Adrenal gland (tissue), 5 donors: Measurements from ENCODE around the gene ZNF200.

ENCODE experiments used
- POLR2A ChIP-seq, 2 donors: fragments of 450-650 bp; IDR thresholded peaks; one replicate each; pipeline ENCODE4 v1.6.1; 2017; ENCODE audit warnings: antibody characterized with exemption in 2 of 2, mild to moderate bottlenecking in 2 of 2, moderate library complexity in 1 of 2
- TF ChIP-seq, protein P1 (sequence below), 6 experiments: fragments of 450-650 bp in 4 of 6; fragments of 200-600 bp in 2 of 6; sonication (generic) in 1 of 6; IDR thresholded peaks; 1 replicate in 5 of 6; 2 replicates in 1 of 6; pipeline versions ENCODE4 v1.5.1 to v1.8.0; 2016 to 2021; ENCODE audit warnings: antibody characterized with exemption in 6 of 6, mild to moderate bottlenecking in 2 of 6, moderate library complexity in 1 of 6
- donor health status: DM: no; HTN: no; CAD: no.

DNA sequence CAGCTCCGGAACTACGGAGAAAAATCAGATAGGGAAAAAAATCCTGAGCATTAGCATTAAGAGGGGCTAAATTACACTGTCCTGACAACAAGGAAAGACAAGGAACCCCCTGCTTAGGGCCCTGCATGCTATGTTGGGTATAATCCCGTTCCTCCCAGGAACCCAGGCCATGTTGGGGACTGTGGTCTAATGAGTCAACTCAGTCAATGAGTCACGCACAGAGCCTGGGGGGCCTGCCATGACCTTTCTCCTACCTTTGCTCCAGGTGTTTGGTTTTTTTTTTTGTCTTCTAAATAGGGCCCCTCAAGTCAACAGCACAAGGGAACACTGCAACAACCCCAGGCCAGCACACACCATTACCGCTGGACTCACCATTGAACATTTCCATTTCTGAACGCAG is 8.9 kb upstream of the ZNF200 start:
- TF ChIP-seq, protein P1, sequence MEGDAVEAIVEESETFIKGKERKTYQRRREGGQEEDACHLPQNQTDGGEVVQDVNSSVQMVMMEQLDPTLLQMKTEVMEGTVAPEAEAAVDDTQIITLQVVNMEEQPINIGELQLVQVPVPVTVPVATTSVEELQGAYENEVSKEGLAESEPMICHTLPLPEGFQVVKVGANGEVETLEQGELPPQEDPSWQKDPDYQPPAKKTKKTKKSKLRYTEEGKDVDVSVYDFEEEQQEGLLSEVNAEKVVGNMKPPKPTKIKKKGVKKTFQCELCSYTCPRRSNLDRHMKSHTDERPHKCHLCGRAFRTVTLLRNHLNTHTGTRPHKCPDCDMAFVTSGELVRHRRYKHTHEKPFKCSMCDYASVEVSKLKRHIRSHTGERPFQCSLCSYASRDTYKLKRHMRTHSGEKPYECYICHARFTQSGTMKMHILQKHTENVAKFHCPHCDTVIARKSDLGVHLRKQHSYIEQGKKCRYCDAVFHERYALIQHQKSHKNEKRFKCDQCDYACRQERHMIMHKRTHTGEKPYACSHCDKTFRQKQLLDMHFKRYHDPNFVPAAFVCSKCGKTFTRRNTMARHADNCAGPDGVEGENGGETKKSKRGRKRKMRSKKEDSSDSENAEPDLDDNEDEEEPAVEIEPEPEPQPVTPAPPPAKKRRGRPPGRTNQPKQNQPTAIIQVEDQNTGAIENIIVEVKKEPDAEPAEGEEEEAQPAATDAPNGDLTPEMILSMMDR (IDR thresholded peaks at IDR 0.05): no peak
- TF ChIP-seq POLR2A (IDR thresholded peaks at IDR 0.05): no peak
